GM12892 (cell line): ENCODE data around the gene RTL10.

Experiments
- POLR2A ChIP-seq: IDR thresholded peaks from 2 replicates; pipeline ENCODE4 v1.6.1; 2011; ENCODE audit warnings: low read depth, low read length, control low read depth
- TAF1 ChIP-seq: IDR thresholded peaks from 2 replicates; pipeline ENCODE4 v1.6.1; 2011; ENCODE audit warnings: low read depth, mild to moderate bottlenecking, control low read depth, low read length, borderline replicate concordance

- TF ChIP-seq POLR2A (no peak), TAF1 (no peak)
Observed at GRCh38 chr22:19897726-19898125, 43.1 kb upstream of the RTL10 start.
